Gastrocnemius medialis (tissue), 4 donors: ENCODE measurements around the gene CDC42. TPM values are rescaled to one million over a fixed set of nuclear protein-coding genes. Genes with fewer than 3 reads are reported as not detected.
A peak's percentile ranks its signal among the peaks of the same experiment; 100 is the strongest.

Experiments
- ATAC-seq, 2 donors: fragments of 150-250 bp; one replicate each; pipeline ENCODE4 v1.9.1; 2016
- DNase-seq, 2 donors: peaks; one replicate each; pipeline ENCODE4 v3.0.0-alpha.2; 2019
- H3K27ac ChIP-seq, 4 donors: fragments of 200-600 bp; sonication (generic); 1 replicate in 1 of 4; 2 replicates in 3 of 4; pipeline ENCODE4 v1.5.1; 2016 to 2018; ENCODE audit warnings: mild to moderate bottlenecking in 2 of 4, moderate library complexity in 1 of 4
- H3K27me3 ChIP-seq, 3 donors: fragments of 200-600 bp; sonication (generic) in 2 of 3; 1 replicate in 1 of 3; 2 replicates in 2 of 3; pipeline versions ENCODE4 v1.5.1 to v1.6.0; 2016 to 2019; ENCODE audit warnings: mild to moderate bottlenecking in 1 of 3, moderate library complexity in 1 of 3
- H3K36me3 ChIP-seq, 2 donors: fragments of 200-600 bp; sonication (generic) in 1 of 2; one replicate each; pipeline ENCODE4 v1.5.1; 2017 to 2018
- H3K4me1 ChIP-seq, 2 donors: fragments of 200-600 bp; sonication (generic) in 1 of 2; one replicate each; pipeline ENCODE4 v1.5.1; 2016 to 2017; ENCODE audit warnings: mild to moderate bottlenecking in 2 of 2
- H3K4me3 ChIP-seq, 4 donors: fragments of 200-600 bp; sonication (generic) in 3 of 4; 1 replicate in 1 of 4; 2 replicates in 3 of 4; pipeline ENCODE4 v1.5.1; 2016 to 2019; ENCODE audit warnings: mild to moderate bottlenecking in 2 of 4
- H3K9me3 ChIP-seq, 3 donors: fragments of 200-600 bp; sonication (generic) in 2 of 3; 1 replicate in 1 of 3; 2 replicates in 2 of 3; pipeline ENCODE4 v1.5.1; 2016 to 2019
- CTCF ChIP-seq, 5 experiments: fragments of 450-650 bp in 3 of 5; fragments of 200-600 bp in 2 of 5; sonication (generic) in 2 of 5; IDR thresholded peaks in 4 of 5; conservative IDR thresholded peaks in 1 of 5; 1 replicate in 4 of 5; 2 replicates in 1 of 5; pipeline ENCODE4 v1.5.1; 2016 to 2019; ENCODE audit warnings: antibody characterized with exemption in 5 of 5, mild to moderate bottlenecking in 3 of 5, moderate library complexity in 3 of 5
- POLR2A ChIP-seq, 2 donors: fragments of 450-650 bp; IDR thresholded peaks; one replicate each; pipeline ENCODE4 v1.6.1; 2017; ENCODE audit warnings: antibody characterized with exemption in 2 of 2, mild to moderate bottlenecking in 2 of 2, moderate library complexity in 2 of 2
- in situ Hi-C, 4 donors: fragments of 200-750 bp; cut with MboI; loops; one replicate each; pipeline versions ENCODE4 v1.15.0 to v1.8.0; 2017; ENCODE audit warnings: low sequenced_read_pairs in 4 of 4
- intact Hi-C: fragments of 100-400 bp; cut with DNase I; formaldehyde crosslinking; loops from one replicate; pipeline ENCODE4 v1.15.1; 2023; ENCODE audit warnings: low total_unique reads
- total RNA-seq, 4 donors: library from RNA; depleted of rRNA; stranded (reverse); fragments of >200 nt; gene quantifications; one replicate each; pipeline versions ENCODE4 v1.1.0 to v1.2.3, GENCODE V29; 2016

CDC42 gene
- total RNA-seq, 4 donors from 2014 or later = 77.0 to 111 (median 108) TPM

- H3K4me3 ChIP-seq = no peak overlapping the region
- TF ChIP-seq CTCF (IDR thresholded peaks at IDR 0.05 in 4 of 5, conservative IDR thresholded peaks at IDR 0.05 in 1 of 5) (no peak), POLR2A (IDR thresholded peaks at IDR 0.05) (no peak)
- DNase-seq (no peak), ATAC-seq (no peak)
- H3K27ac ChIP-seq = no peak overlapping the region
- peaks cover 7 to 11% of the 10 kb centered on the region in 2 donors for H3K4me1 ChIP-seq
- no peaks in the 10 kb centered on the region for H3K9me3 ChIP-seq
- intact Hi-C loops (no loop called here), in situ Hi-C loops (loop anchor here in 2 of 4 donors (25.0 kb wide), 2 partner anchors 302 to 527 kb away; partner anchors contain the start of genes C1QA (in 2 of the 2) and C1QC (in 2 of the 2))
- no peaks in the 10 kb centered on the region for H3K36me3 ChIP-seq
- no peaks in the 10 kb centered on the region for H3K27me3 ChIP-seq
Measured at GRCh38 chr1:22110016-22110415, 57.5 kb downstream of the CDC42 start.

DNA sequence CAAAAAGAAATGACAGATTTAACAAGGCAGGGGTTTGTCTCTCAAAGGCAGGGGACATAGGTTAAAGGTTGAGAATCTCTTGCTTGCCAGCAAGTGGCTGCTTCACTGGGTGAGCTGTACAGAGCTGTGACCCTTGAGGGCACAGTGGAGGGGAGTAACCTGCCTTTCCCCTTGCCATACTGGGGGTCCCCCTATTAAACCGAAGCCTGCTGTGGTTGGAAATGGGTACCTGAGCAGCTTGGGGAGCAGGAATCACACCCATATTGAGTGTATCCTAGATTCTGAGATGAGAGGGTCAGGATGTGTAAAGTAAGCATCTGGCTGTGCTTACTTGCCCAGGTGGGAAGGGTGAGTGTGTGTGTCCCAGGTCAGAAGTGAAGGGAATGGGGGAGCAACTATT, 58.6 kb downstream of the CDC42 start:
- Histone ChIP-seq H3K9me3 (no peaks in the 10 kb centered on the region), H3K36me3 (no peaks in the 10 kb centered on the region), H3K4me1 (peaks cover 7 to 11% of the 10 kb centered on the region in 2 donors), H3K27me3 (no peaks in the 10 kb centered on the region), H3K27ac (no peak overlapping the region), H3K4me3 (no peak overlapping the region)
- no peak for DNase-seq
- TF ChIP-seq POLR2A (IDR thresholded peaks at IDR 0.05) (no peak), CTCF (IDR thresholded peaks at IDR 0.05 in 4 of 5, conservative IDR thresholded peaks at IDR 0.05 in 1 of 5) (no peak)
- intact Hi-C loops (no loop called here), in situ Hi-C loops (loop anchor here in 2 of 4 donors (25.0 kb wide), 2 partner anchors 301 to 526 kb away; partner anchors contain the start of genes C1QA (in 2 of the 2) and C1QC (in 2 of the 2))
- no peak for ATAC-seq

DNA sequence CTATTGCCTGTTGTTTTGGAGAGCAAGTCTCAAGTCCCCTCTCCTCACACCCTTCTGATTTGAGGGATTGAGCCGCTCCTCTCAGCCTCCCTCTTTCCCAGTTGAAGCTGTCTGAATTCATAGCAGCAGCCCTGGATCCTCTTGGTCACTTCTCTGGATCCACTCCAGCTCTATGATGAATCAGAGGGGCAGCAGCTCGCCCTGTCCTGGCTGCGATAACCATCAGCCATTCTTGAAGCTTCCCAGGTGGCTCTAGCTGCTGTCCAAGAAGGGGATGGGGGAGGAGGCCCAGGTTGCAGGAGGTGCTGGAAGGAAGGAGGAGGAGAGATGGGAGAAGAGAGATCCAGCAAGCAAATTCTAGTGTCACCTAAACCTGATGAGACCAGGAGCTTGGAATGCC, 59.1 kb downstream of the CDC42 start:
- Histone ChIP-seq H3K4me3 (no peak overlapping the region), H3K4me1 (peaks cover 7 to 11% of the 10 kb centered on the region in 2 donors), H3K9me3 (no peaks in the 10 kb centered on the region), H3K27ac (no peak overlapping the region), H3K27me3 (no peaks in the 10 kb centered on the region), H3K36me3 (no peaks in the 10 kb centered on the region)
- no peak for TF ChIP-seq CTCF (IDR thresholded peaks at IDR 0.05 in 4 of 5, conservative IDR thresholded peaks at IDR 0.05 in 1 of 5)
- in situ Hi-C loops = loop anchor here in 2 of 4 donors (25.0 kb wide), 2 partner anchors 301 to 526 kb away; partner anchors contain the start of genes C1QA (in 2 of the 2) and C1QC (in 2 of the 2)
- DNase-seq = peak in 1 of 2 donors; percentile 9
- intact Hi-C loops = no loop called here
- no peak for ATAC-seq

GRCh38 chr1:22112554-22112953, 60.0 kb downstream of the CDC42 start:
- intact Hi-C loops = no loop called here
- peaks cover 7 to 11% of the 10 kb centered on the region in 2 donors for H3K4me1 ChIP-seq

More at GRCh38 chr1:22112554-22112953, 60.0 kb downstream of the CDC42 start:
- H3K4me3 ChIP-seq = no peak overlapping the region
- in situ Hi-C loops = loop anchor here in 2 of 4 donors (25.0 kb wide), 2 partner anchors 300 to 525 kb away; partner anchors contain the start of genes C1QA (in 2 of the 2) and C1QC (in 2 of the 2)
- no peaks in the 10 kb centered on the region for H3K36me3 ChIP-seq
- no peaks in the 10 kb centered on the region for H3K27me3 ChIP-seq
- ATAC-seq (no peak), DNase-seq (no peak)
- TF ChIP-seq CTCF (IDR thresholded peaks at IDR 0.05 in 4 of 5, conservative IDR thresholded peaks at IDR 0.05 in 1 of 5) (no peak), POLR2A (IDR thresholded peaks at IDR 0.05) (no peak)
- no peaks in the 10 kb centered on the region for H3K9me3 ChIP-seq
- H3K27ac ChIP-seq = no peak overlapping the region
